Epithelial cell of prostate (primary cell): ENCODE data around the gene ZNF296.

Source experiments
- DNase-seq: peaks from one replicate; pipeline ENCODE4 v3.0.0-alpha.2; 2011; ENCODE audit warnings: low read depth, low spot score
- H3K27ac ChIP-seq: fragments of 450-650 bp; 2 replicates; pipeline ENCODE4 v1.5.1; 2017; ENCODE audit warnings: mild to moderate bottlenecking

Gene ZNF296

GRCh38 chr19:45090034-45090433, 13.8 kb upstream of the ZNF296 start:
- no peak overlapping the region for H3K27ac ChIP-seq
- no peak for DNase-seq

GRCh38 chr19:45087531-45087930, 11.3 kb upstream of the ZNF296 start:
- no peak for DNase-seq
- H3K27ac ChIP-seq: no peak overlapping the region

- DNase-seq: no peak
- no peak overlapping the region for H3K27ac ChIP-seq
These were observed 10.2 kb upstream of the ZNF296 start for GRCh38 chr19:45086480-45086879.

- no peak for DNase-seq
- H3K27ac ChIP-seq: no peak overlapping the region
These were observed 5.9 kb upstream of the ZNF296 start for GRCh38 chr19:45082170-45082569.

- H3K27ac ChIP-seq: peak overlapping the region; percentile 54
- no peak for DNase-seq
These were observed 3.7 kb upstream of the ZNF296 start for GRCh38 chr19:45079911-45080370.

- no peak for DNase-seq
- peak within 1 kb of the TSS; percentile 54 for H3K27ac ChIP-seq
These were observed 3.0 kb upstream of the ZNF296 start, which contains the start of gene GEMIN7 for GRCh38 chr19:45079063-45079910. TSS of gene GEMIN7 (plus strand) at chr19:45079260. CDS start at chr19:45090115, 10,855 bp downstream.

- no peak overlapping the region for H3K27ac ChIP-seq
- DNase-seq: no peak
These were observed 2.2 kb upstream of the ZNF296 start for GRCh38 chr19:45078390-45079062.

GRCh38 chr19:45076851-45077730, 813 bp upstream of the ZNF296 start:
- H3K27ac ChIP-seq: peak overlapping the region; percentile 40
- DNase-seq: no peak

GRCh38 chr19:45075301-45076028, 813 bp downstream of the ZNF296 start:
- DNase-seq: no peak
- H3K27ac ChIP-seq: peak overlapping the region; percentile 40

GRCh38 chr19:45074744-45075300, 1.5 kb downstream of the ZNF296 start:
- DNase-seq: no peak
- no peak overlapping the region for H3K27ac ChIP-seq

- no peak overlapping the region for H3K27ac ChIP-seq
- DNase-seq: no peak
These were observed 4.1 kb downstream of the ZNF296 start for GRCh38 chr19:45071969-45072790.

GRCh38 chr19:45071545-45071938, 4.7 kb downstream of the ZNF296 start:
- no peak for DNase-seq
- no peak overlapping the region for H3K27ac ChIP-seq

GRCh38 chr19:45070861-45071544, 5.3 kb downstream of the ZNF296 start:
- DNase-seq: no peak
- no peak overlapping the region for H3K27ac ChIP-seq

GRCh38 chr19:45070214-45070613, 6.1 kb downstream of the ZNF296 start:
- DNase-seq: no peak

GRCh38 chr19:45069056-45069455, 7.2 kb downstream of the ZNF296 start:
- no peak overlapping the region for H3K27ac ChIP-seq
- no peak for DNase-seq

More at GRCh38 chr19:45070214-45070613, 6.1 kb downstream of the ZNF296 start:
- no peak overlapping the region for H3K27ac ChIP-seq

GRCh38 chr19:45068041-45068440, 8.2 kb downstream of the ZNF296 start:
- DNase-seq: no peak
- no peak overlapping the region for H3K27ac ChIP-seq

- H3K27ac ChIP-seq: no peak overlapping the region
- DNase-seq: no peak
These were observed 9.2 kb downstream of the ZNF296 start for GRCh38 chr19:45066921-45067661.
